Stimulated activated CD4-positive, alpha-beta T cell treated with anti-CD3 and anti-CD28 coated beads, Interleukin-4, amount 100 ng/mL, for 4 hours (primary cell): ENCODE measurements around the gene NAGK.
A peak's percentile ranks its signal among the peaks of the same experiment; 100 is the strongest.
"Not testable (repeated sequence)": the region's sequence is repeated elsewhere in the genome, so short reads cannot be mapped to it uniquely, and the experiment has no call there.

Source experiments
- DNase-seq, 2 experiments: peaks; one replicate each; pipeline ENCODE4 v3.0.0-alpha.2; 2020

NAGK gene

GRCh38 chr2:71070294-71071093 is 2.0 kb downstream of the NAGK start:
- DNase-seq, result no peak

- peak; percentile 51 to 61 for DNase-seq
These were observed 3.4 kb downstream of the NAGK start for GRCh38 chr2:71071681-71072398.

GRCh38 chr2:71072492-71072891 is 4.0 kb downstream of the NAGK start:
- no peak for DNase-seq

GRCh38 chr2:71073475-71073874 is 5.0 kb downstream of the NAGK start:
- no peak for DNase-seq

- no peak for DNase-seq
These were observed 6.5 kb downstream of the NAGK start for GRCh38 chr2:71074893-71075395.

- no peak for DNase-seq
These were observed 10.2 kb downstream of the NAGK start for GRCh38 chr2:71078624-71079023.

- peak in 1 of 2 experiments; percentile 19 for DNase-seq
These were observed 14.2 kb downstream of the NAGK start for GRCh38 chr2:71082402-71083252.

- DNase-seq, result not testable (repeated sequence)
These were observed 14.8 kb downstream of the NAGK start for GRCh38 chr2:71083297-71083696.

GRCh38 chr2:71083752-71084312 is 15.4 kb downstream of the NAGK start:
- DNase-seq, result not testable (repeated sequence)

GRCh38 chr2:71085325-71086003 is 17.0 kb downstream of the NAGK start:
- DNase-seq, result not testable (repeated sequence)

- not testable (repeated sequence) for DNase-seq
These were observed 21.0 kb downstream of the NAGK start for GRCh38 chr2:71089475-71089874.

- DNase-seq, result not testable (repeated sequence)
These were observed 23.4 kb downstream of the NAGK start for GRCh38 chr2:71091808-71092207.

GRCh38 chr2:71092491-71093260 is 24.2 kb downstream of the NAGK start:
- not testable (repeated sequence) for DNase-seq

GRCh38 chr2:71100195-71100964 is 31.9 kb downstream of the NAGK start:
- peak; percentile 19 to 36 for DNase-seq

GRCh38 chr2:71101656-71102055 is 33.2 kb downstream of the NAGK start:
- no peak for DNase-seq

GRCh38 chr2:71102981-71103681 is 34.7 kb downstream of the NAGK start:
- no peak for DNase-seq

- no peak for DNase-seq
These were observed 35.4 kb downstream of the NAGK start for GRCh38 chr2:71103809-71104208.

- not testable (repeated sequence) for DNase-seq
These were observed 38.0 kb downstream of the NAGK start for GRCh38 chr2:71106463-71106862.

- DNase-seq, result no peak
These were observed 39.6 kb downstream of the NAGK start for GRCh38 chr2:71108091-71108490.

GRCh38 chr2:71113843-71114242 is 45.4 kb downstream of the NAGK start:
- DNase-seq, result no peak
